ENCODE measurements around the gene AMH.
A peak's percentile ranks its signal among the peaks of the same experiment; 100 is the strongest.
"Not testable (repeated sequence)": the region's sequence is repeated elsewhere in the genome, so short reads cannot be mapped to it uniquely, and the experiment has no call there.

AMH gene

GRCh38 chr19:2270423-2271233 lies 21.5 kb downstream of the AMH start:
- peak; percentile 88 for DNase-seq

GRCh38 chr19:2271234-2272103 lies 22.3 kb downstream of the AMH start:
- DNase-seq, result peak; percentile 84

- DNase-seq, result peak; percentile 83
Measured at GRCh38 chr19:2273356-2274184, 24.4 kb downstream of the AMH start.

- no peak for DNase-seq
Measured at GRCh38 chr19:2274185-2274711, 25.1 kb downstream of the AMH start.

GRCh38 chr19:2274931-2275535 lies 25.9 kb downstream of the AMH start:
- peak; percentile 75 for DNase-seq

- DNase-seq, result no peak
Measured at GRCh38 chr19:2275588-2276428, 26.7 kb downstream of the AMH start.

GRCh38 chr19:2276429-2276986 lies 27.4 kb downstream of the AMH start:
- no peak for DNase-seq

- DNase-seq, result no peak
Measured at GRCh38 chr19:2277138-2277537, 28.0 kb downstream of the AMH start.

GRCh38 chr19:2278459-2279158 lies 29.5 kb downstream of the AMH start:
- no peak for DNase-seq

- no peak for DNase-seq
Measured at GRCh38 chr19:2280633-2281264, 31.6 kb downstream of the AMH start.

GRCh38 chr19:2281265-2282061 lies 32.3 kb downstream of the AMH start:
- DNase-seq, result not testable (repeated sequence)

- peak; percentile 56 for DNase-seq
Measured at GRCh38 chr19:2282062-2282861, 33.1 kb downstream of the AMH start, which contains the start of gene PEAK3. PEAK3 (minus strand) TSS chr19:2282175; CDS start chr19:2280931, 1,244 bp downstream.

GRCh38 chr19:2282862-2283237 lies 33.7 kb downstream of the AMH start:
- no peak for DNase-seq

- no peak for DNase-seq
Measured at GRCh38 chr19:2283835-2284507, 34.8 kb downstream of the AMH start.

- DNase-seq, result no peak
Measured at GRCh38 chr19:2286402-2287140, 37.4 kb downstream of the AMH start.

- no peak for DNase-seq
Measured at GRCh38 chr19:2287585-2288337, 38.6 kb downstream of the AMH start.
